ENCODE measurements around the gene PLA2G2C. TPM values are rescaled to one million over a fixed set of nuclear protein-coding genes. Genes with fewer than 3 reads are reported as not detected.

PLA2G2C gene
- total RNA-seq, 4 donors from 2014 or later: 0.31 to 0.81 TPM; not detected in 2

- no peaks in the 10 kb centered on the region for H3K4me1 ChIP-seq
- ATAC-seq: no peak
- H3K9me3 ChIP-seq: no peaks in the 10 kb centered on the region
- 56% methylated on average over 2 of the region's 2 CpGs; no CpG with 5 or more reads in 1 of the 2 donors for WGBS, 2 donors (ENCODE audit: low coverage in 1 of 2)
- H3K36me3 ChIP-seq: no peaks in the 10 kb centered on the region
- no peak overlapping the region for H3K4me3 ChIP-seq
- no peak for TF ChIP-seq POLR2AphosphoS5 (IDR thresholded peaks at IDR 0.05)
- TF ChIP-seq EP300 (IDR thresholded peaks at IDR 0.05): no peak
- no peak for TF ChIP-seq CTCF (IDR thresholded peaks at IDR 0.05)
- no peak for TF ChIP-seq POLR2A (IDR thresholded peaks at IDR 0.05)
- H3K27ac ChIP-seq: no peak overlapping the region
- H3K27me3 ChIP-seq: peaks cover 72% of the 10 kb centered on the region
Measured at GRCh38 chr1:20229171-20229570, 42.9 kb upstream of the PLA2G2C start.

GRCh38 chr1:20228314-20228825, 42.1 kb upstream of the PLA2G2C start:
- H3K9me3 ChIP-seq: no peaks in the 10 kb centered on the region
- no peak for ATAC-seq
- no peak overlapping the region for H3K4me3 ChIP-seq
- no peak overlapping the region for H3K27ac ChIP-seq
- no peaks in the 10 kb centered on the region for H3K36me3 ChIP-seq
- no peak for TF ChIP-seq CTCF (IDR thresholded peaks at IDR 0.05)
- TF ChIP-seq POLR2AphosphoS5 (IDR thresholded peaks at IDR 0.05): no peak
- WGBS, 2 donors (ENCODE audit: low coverage in 1 of 2): 75 to 87% methylated on average over 6 to 11 of the region's 11 CpGs
- no peaks in the 10 kb centered on the region for H3K4me1 ChIP-seq
- peaks cover 71% of the 10 kb centered on the region for H3K27me3 ChIP-seq

- no peaks in the 10 kb centered on the region for H3K9me3 ChIP-seq
- no peak for ATAC-seq
- 44 to 46% methylated on average over 2 to 4 of the region's 4 CpGs for WGBS, 2 donors (ENCODE audit: low coverage in 1 of 2)
- H3K4me3 ChIP-seq: no peak overlapping the region
- H3K4me1 ChIP-seq: no peaks in the 10 kb centered on the region
- H3K36me3 ChIP-seq: no peaks in the 10 kb centered on the region
- TF ChIP-seq CTCF (IDR thresholded peaks at IDR 0.05) (no peak), POLR2A (IDR thresholded peaks at IDR 0.05) (no peak), EP300 (IDR thresholded peaks at IDR 0.05) (no peak), POLR2AphosphoS5 (IDR thresholded peaks at IDR 0.05) (no peak)
- H3K27me3 ChIP-seq: peaks cover 70% of the 10 kb centered on the region
- no peak overlapping the region for H3K27ac ChIP-seq
Measured at GRCh38 chr1:20227704-20228103, 41.4 kb upstream of the PLA2G2C start.

- peaks cover 66% of the 10 kb centered on the region for H3K27me3 ChIP-seq
- ATAC-seq: no peak
- H3K4me3 ChIP-seq: no peak overlapping the region
- no peaks in the 10 kb centered on the region for H3K36me3 ChIP-seq
- H3K9me3 ChIP-seq: no peaks in the 10 kb centered on the region
- WGBS, 2 donors (ENCODE audit: low coverage in 1 of 2): 31 to 70% methylated on average over 2 to 3 of the region's 3 CpGs
- H3K4me1 ChIP-seq: no peaks in the 10 kb centered on the region
- no peak overlapping the region for H3K27ac ChIP-seq
- no peak for TF ChIP-seq CTCF (IDR thresholded peaks at IDR 0.05)
- no peak for TF ChIP-seq POLR2AphosphoS5 (IDR thresholded peaks at IDR 0.05)
- TF ChIP-seq POLR2A (IDR thresholded peaks at IDR 0.05): no peak
- no peak for TF ChIP-seq EP300 (IDR thresholded peaks at IDR 0.05)
Measured at GRCh38 chr1:20224546-20224945, 38.2 kb upstream of the PLA2G2C start.

GRCh38 chr1:20223551-20224419, 37.5 kb upstream of the PLA2G2C start:
- TF ChIP-seq POLR2AphosphoS5 (IDR thresholded peaks at IDR 0.05) (no peak), POLR2A (IDR thresholded peaks at IDR 0.05) (no peak), CTCF (IDR thresholded peaks at IDR 0.05) (no peak), EP300 (IDR thresholded peaks at IDR 0.05) (no peak)
- no peak for ATAC-seq
- Histone ChIP-seq H3K4me3 (no peak overlapping the region), H3K27ac (no peak overlapping the region), H3K9me3 (no peaks in the 10 kb centered on the region), H3K4me1 (no peaks in the 10 kb centered on the region), H3K36me3 (no peaks in the 10 kb centered on the region), H3K27me3 (peaks cover 64% of the 10 kb centered on the region)
- 34 to 49% methylated on average over 7 to 17 of the region's 18 CpGs for WGBS, 2 donors (ENCODE audit: low coverage in 1 of 2)
